Body of pancreas (tissue), 4 donors: ENCODE data around the gene BRCA1. TPM values are rescaled to one million over a fixed set of nuclear protein-coding genes. Genes with fewer than 3 reads are reported as not detected.
"Not testable (repeated sequence)": the region's sequence is repeated elsewhere in the genome, so short reads cannot be mapped to it uniquely, and the experiment has no call there.

Experiments used
- ATAC-seq: fragments of 150-250 bp; one replicate; pipeline ENCODE4 v1.9.1; 2016
- DNase-seq, 4 donors: peaks; one replicate each; pipeline ENCODE4 v3.0.0-alpha.2; 2019
- H3K27ac ChIP-seq, 4 donors: fragments of 200-600 bp; sonication (generic); 1 replicate in 3 of 4; 2 replicates in 1 of 4; pipeline versions ENCODE4 v1.5.1 to v1.6.1; 2016 to 2019; ENCODE audit warnings: mild to moderate bottlenecking in 1 of 4, mixed read lengths in 1 of 4, moderate library complexity in 1 of 4
- H3K27me3 ChIP-seq, 2 donors: fragments of 200-600 bp; sonication (generic); one replicate each; pipeline ENCODE4 v1.6.0; 2016; ENCODE audit warnings: mild to moderate bottlenecking in 1 of 2
- H3K36me3 ChIP-seq, 2 donors: fragments of 200-600 bp; sonication (generic); replicated peaks in 1 of 2; 2 replicates each; pipeline ENCODE4 v1.5.1; 2016; ENCODE audit warnings: low read depth in 2 of 2; ENCODE audit not compliant: insufficient read depth in 1 of 2
- H3K4me1 ChIP-seq: fragments of 200-600 bp; sonication (generic); one replicate; pipeline ENCODE4 v1.6.0; 2016
- H3K4me3 ChIP-seq, 2 donors: fragments of 200-600 bp; sonication (generic); 1 replicate in 1 of 2; 2 replicates in 1 of 2; pipeline ENCODE4 v1.5.1; 2016 to 2019
- H3K9me3 ChIP-seq, 3 donors: fragments of 200-600 bp; sonication (generic); 1 replicate in 2 of 3; 2 replicates in 1 of 3; pipeline ENCODE4 v1.5.1; 2016
- POLR2A ChIP-seq, 3 donors: fragments of 450-650 bp; IDR thresholded peaks; one replicate each; pipeline ENCODE4 v1.6.1; 2016; ENCODE audit warnings: antibody characterized with exemption in 3 of 3, mild to moderate bottlenecking in 2 of 3
- WGBS, 2 donors: methylation state at CpG; one replicate each; pipeline ENCODE4 v1.1.5; 2017; 5-methylcytosine and 5-hydroxymethylcytosine counted together
- intact Hi-C: fragments of 100-400 bp; cut with DNase I; formaldehyde crosslinking; loops from one replicate; pipeline ENCODE4 v1.15.1; 2023
- total RNA-seq, 2 donors: library from RNA; depleted of rRNA; stranded (reverse); fragments of >200 nt; gene quantifications; one replicate each; pipeline ENCODE4 v1.1.0, GENCODE V29; 2016
- TF ChIP-seq, protein P1 (sequence below), 7 experiments: fragments of 450-650 bp in 4 of 7; fragments of 200-600 bp in 3 of 7; sonication (generic) in 3 of 7; IDR thresholded peaks; one replicate each; pipeline ENCODE4 v1.5.1; 2016 to 2019; ENCODE audit warnings: antibody characterized with exemption in 7 of 7

Gene BRCA1
- total RNA-seq, 2 donors from 2014 or later: 2.6 to 7.6 TPM

GRCh38 chr17:43069368-43069898 is 55.7 kb downstream of the BRCA1 start:
- no peaks in the 10 kb centered on the region for H3K4me1 ChIP-seq
- intact Hi-C loops: no loop called here
- ATAC-seq: no peak
- no peak for DNase-seq
- 71 to 79% methylated on average over 3 of the region's 3 CpGs for WGBS, 2 donors
- H3K27ac ChIP-seq: no peak overlapping the region
- no peaks in the 10 kb centered on the region for H3K27me3 ChIP-seq
- no peak for TF ChIP-seq POLR2A (IDR thresholded peaks at IDR 0.05)
- TF ChIP-seq, protein P1, sequence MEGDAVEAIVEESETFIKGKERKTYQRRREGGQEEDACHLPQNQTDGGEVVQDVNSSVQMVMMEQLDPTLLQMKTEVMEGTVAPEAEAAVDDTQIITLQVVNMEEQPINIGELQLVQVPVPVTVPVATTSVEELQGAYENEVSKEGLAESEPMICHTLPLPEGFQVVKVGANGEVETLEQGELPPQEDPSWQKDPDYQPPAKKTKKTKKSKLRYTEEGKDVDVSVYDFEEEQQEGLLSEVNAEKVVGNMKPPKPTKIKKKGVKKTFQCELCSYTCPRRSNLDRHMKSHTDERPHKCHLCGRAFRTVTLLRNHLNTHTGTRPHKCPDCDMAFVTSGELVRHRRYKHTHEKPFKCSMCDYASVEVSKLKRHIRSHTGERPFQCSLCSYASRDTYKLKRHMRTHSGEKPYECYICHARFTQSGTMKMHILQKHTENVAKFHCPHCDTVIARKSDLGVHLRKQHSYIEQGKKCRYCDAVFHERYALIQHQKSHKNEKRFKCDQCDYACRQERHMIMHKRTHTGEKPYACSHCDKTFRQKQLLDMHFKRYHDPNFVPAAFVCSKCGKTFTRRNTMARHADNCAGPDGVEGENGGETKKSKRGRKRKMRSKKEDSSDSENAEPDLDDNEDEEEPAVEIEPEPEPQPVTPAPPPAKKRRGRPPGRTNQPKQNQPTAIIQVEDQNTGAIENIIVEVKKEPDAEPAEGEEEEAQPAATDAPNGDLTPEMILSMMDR (IDR thresholded peaks at IDR 0.05): no peak
- no peak overlapping the region for H3K4me3 ChIP-seq
- no peaks in the 10 kb centered on the region for H3K36me3 ChIP-seq
- H3K9me3 ChIP-seq: no peaks in the 10 kb centered on the region

DNA sequence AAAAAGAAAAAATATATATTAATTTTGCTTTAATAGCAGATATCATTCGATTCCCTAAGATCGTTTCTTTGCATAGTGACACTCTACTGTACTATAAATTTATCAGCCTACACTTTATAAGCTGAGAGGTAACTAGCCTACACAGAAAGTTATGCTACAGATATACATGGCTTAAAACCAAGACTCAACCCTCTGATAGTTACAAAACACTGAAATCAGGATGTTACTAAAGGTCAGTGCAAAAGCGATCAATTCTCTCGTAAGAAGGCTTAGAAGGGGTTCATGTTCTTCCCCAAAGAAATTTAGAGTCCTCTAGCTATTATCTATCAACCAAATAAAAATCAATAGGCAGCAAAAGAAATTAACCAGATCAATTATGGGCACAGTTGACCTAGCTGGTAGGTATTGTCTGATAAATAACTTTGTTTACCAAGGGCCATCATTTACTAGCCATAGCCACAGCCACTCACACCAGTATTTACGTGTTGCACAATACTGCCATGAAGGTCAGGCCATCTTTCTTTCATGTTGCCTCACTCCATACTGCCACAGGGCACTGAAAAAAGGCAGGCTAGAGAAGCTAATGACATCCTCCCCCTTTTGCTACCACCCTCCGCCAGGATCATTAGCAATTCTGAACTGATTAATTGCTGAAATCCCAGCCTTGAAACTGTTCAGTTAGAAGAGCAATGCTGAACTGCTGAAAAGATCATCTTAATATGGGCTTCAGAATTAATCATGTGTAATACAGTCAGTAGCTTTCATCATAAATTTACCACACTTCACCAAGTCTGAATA is 56.4 kb downstream of the BRCA1 start:
- Histone ChIP-seq H3K4me3 (no peak overlapping the region), H3K4me1 (no peaks in the 10 kb centered on the region), H3K36me3 (no peaks in the 10 kb centered on the region), H3K27me3 (no peaks in the 10 kb centered on the region), H3K27ac (no peak overlapping the region), H3K9me3 (no peaks in the 10 kb centered on the region)
- intact Hi-C loops: no loop called here
- ATAC-seq (no peak), DNase-seq (no peak)
- 88 to 93% methylated on average over 6 of the region's 6 CpGs for WGBS, 2 donors
- TF ChIP-seq, protein P1 (IDR thresholded peaks at IDR 0.05): no peak
- TF ChIP-seq POLR2A (IDR thresholded peaks at IDR 0.05): no peak

GRCh38 chr17:43062984-43063638 is 62.1 kb downstream of the BRCA1 start:
- intact Hi-C loops: no loop called here
- ATAC-seq: no peak
- Histone ChIP-seq H3K36me3 (no peaks in the 10 kb centered on the region), H3K27ac (no peak overlapping the region), H3K9me3 (no peaks in the 10 kb centered on the region), H3K4me1 (no peaks in the 10 kb centered on the region), H3K4me3 (no peak overlapping the region), H3K27me3 (no peaks in the 10 kb centered on the region)
- no peak for TF ChIP-seq POLR2A (IDR thresholded peaks at IDR 0.05)
- TF ChIP-seq, protein P1 (IDR thresholded peaks at IDR 0.05): no peak
- 88 to 90% methylated on average over 10 of the region's 10 CpGs for WGBS, 2 donors
- DNase-seq: no peak

GRCh38 chr17:43056051-43056450 is 69.1 kb downstream of the BRCA1 start:
- ATAC-seq (no peak), DNase-seq (no peak)
- WGBS, 2 donors: 93 to 97% methylated on average over 7 of the region's 7 CpGs
- intact Hi-C loops: no loop called here
- Histone ChIP-seq H3K4me1 (no peaks in the 10 kb centered on the region), H3K4me3 (no peak overlapping the region), H3K9me3 (no peaks in the 10 kb centered on the region), H3K27me3 (no peaks in the 10 kb centered on the region), H3K27ac (no peak overlapping the region), H3K36me3 (no peaks in the 10 kb centered on the region)
- no peak for TF ChIP-seq POLR2A (IDR thresholded peaks at IDR 0.05)
- TF ChIP-seq, protein P1 (IDR thresholded peaks at IDR 0.05): no peak

GRCh38 chr17:43053008-43053407 is 72.2 kb downstream of the BRCA1 start:
- H3K4me3 ChIP-seq, DNase-seq, H3K9me3 ChIP-seq, H3K36me3 ChIP-seq, H3K4me1 ChIP-seq, H3K27ac ChIP-seq, H3K27me3 ChIP-seq, intact Hi-C loops, ATAC-seq: not testable (repeated sequence)
- WGBS, 2 donors: 91 to 97% methylated on average over 7 of the region's 7 CpGs
